Fibroblast of skin of back (primary cell): Measurements from ENCODE around the gene MCTP1.
"Not testable (repeated sequence)": the region's sequence is repeated elsewhere in the genome, so short reads cannot be mapped to it uniquely, and the experiment has no call there.

Source experiments
- DNase-seq: peaks from one replicate; pipeline ENCODE4 v3.0.0-alpha.2; 2013

Gene MCTP1

DNA sequence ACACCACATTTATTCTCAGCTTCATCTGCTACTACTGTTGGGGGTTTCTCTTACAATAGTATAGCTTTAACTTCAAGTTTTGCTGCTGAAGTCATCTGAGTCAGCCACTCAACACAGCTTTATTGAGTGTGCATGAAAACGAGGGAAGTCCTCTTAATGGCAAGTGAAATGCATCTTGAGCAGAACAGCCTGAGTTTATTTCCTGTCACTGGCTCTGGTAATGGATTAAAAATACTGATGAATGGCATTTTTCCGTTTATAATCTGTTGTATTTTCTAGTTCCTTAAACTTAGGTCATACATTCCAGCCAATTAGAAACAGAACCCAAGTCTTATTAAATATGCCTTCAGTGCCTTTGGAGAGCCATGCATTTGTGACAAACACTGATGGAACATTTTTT is 427.8 kb downstream of the MCTP1 start:
- no peak for DNase-seq

DNA sequence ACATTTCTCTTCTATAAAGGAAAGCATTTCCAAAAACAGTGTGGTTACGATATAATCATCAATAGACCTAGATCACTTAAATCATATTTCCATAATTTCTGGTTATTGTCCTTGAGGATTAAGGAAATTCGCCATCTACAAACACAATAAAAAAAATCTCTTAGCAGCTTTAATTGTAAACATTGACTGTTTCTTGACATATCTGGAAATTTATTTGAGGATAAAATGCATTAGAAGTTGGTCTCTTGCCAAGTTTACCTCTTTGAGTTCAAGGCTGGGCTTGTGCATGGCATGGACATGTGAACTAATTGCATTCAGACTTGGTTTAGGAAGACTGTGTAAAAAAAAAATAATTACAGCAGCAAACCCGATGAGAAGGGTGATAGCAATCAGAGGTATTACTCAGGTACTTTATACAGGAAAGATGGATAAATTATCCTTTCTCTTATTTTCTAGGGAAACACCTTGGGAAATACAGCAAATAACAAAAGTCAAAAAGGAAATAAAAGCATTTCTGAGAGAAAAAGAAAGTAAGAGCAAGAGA is 428.6 kb downstream of the MCTP1 start:
- no peak for DNase-seq

DNA sequence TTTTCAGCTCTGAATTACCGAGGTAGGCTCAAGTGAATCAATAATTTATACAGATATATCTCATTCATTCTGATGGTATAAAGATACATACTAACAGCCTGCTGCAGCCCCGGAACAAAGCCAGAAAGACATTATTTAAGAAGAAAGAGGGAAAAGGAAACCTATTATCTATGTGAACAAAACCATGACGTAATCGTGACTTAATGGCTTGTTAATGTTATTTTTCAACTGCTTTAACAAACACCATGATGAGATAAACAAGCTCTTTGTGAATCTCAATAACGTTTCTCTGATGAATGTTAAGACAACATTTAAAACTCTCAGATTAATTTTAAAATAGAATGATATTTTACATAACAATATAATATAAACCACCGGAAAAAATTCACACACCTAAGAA is 429.4 kb downstream of the MCTP1 start:
- DNase-seq: no peak

DNA sequence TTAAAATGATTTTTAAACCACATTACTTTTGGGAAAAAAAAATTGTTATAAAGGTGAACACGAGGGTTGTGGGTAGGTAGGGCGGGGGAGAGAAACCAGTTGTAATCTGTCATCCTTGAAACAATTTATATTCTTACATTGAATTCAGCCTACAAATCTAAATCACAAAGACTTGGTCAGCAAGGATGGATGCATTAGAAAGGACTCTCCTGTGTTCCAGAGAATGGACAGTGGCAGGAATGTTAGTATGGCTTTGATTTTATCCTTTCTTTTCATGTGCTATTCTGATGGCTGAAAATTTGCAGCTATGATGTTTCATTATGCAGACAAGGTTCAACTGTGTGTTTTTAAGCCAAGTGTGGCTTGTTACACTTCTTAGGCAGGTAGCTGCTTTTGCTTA is 431.8 kb downstream of the MCTP1 start:
- no peak for DNase-seq

DNA sequence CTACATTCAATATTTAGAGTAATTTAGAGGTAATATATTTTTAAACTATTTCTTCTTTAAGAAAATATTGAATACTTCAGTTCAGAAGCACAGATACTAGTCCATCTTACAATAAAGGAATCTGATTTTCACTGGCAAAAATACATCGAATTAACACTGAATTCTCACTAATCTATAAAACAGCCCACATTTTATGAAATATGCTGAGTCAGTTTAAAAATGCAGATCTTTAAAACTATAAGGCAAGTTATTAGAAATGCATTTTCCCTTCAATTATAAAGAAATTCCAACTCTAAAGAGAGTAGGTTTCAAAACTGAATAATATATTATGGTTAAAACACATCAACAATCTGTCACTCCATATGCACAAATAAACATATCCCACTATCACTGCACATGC is 433.9 kb downstream of the MCTP1 start:
- no peak for DNase-seq

DNA sequence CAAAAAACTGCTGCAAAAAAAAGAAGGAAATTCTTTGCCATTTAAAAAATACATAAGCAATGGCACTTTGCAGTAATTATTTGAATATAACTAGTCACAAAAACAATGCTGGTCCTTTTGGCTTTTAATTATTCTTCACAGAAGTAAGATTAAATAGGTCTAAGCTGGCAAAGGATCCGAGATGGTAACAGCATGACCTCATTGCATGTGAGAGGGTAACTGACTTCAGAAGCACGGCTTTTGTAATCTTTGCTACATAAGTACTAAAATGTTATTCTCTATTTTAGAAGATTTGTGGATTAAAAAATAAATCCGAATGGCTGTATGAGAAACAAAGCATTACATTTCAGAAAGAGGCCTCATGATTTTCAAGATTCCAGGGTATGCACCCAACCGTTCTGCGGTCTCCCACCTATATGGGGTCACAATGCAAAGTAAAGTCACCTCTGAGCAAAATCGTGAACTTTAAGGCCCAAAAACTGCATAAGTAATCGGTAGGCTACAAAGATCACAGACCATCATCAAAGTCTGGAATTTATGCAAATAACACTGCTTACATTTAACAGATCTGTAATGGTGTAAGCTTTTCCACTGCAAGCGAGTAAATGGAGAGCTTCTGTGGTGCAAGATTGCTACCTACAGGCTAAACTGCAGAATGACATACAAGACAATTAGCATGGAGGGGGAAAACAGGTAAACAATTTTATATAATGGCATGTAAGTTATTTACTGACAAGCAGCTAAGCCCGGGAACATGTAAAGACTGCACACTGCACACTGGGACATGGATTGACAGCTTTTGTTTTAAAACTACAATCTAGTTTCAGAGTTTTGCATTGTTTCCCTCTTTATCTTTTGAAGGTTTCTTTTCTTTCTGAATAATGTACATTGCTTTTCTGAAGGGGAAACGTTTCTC is 434.8 kb downstream of the MCTP1 start:
- DNase-seq: peak; percentile 47

DNA sequence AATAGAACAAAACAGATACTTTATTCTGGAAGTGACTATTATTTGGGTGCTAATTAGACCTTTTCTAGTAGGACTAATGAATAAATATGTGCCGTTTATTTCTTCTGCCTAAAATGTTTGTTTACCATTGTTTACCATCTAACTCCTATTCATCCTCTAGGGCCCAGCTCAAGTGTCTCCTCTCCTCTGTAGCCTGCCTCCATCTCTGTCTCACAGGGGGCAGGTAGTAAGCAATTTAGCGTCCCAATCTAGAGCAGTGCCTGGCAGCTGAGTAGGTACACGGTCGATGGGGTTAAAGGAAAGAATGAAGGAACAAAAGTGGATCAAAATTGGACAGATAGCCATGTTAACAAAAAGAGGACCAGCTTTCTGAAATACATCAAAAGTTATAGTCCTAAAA is 435.6 kb downstream of the MCTP1 start:
- no peak for DNase-seq

DNA sequence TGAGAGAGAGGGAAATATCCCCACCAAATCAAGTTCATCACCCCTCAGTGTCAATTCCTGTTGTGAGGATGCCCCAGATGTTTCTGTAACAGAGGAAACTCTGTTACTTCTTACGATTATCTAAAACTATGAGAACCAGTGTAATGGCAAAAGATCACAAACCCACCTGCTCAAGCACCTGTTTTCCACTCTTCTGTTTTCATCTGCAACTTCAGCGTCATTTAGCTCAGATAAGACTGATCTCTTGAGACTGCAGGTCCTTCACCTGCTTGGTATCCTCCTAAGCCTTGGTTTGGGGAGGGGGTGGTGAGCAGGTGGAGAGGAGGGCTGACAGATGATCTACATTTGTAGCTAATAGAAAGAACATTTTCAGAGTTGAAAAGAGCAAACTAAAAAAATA is 437.2 kb downstream of the MCTP1 start:
- DNase-seq: no peak

DNA sequence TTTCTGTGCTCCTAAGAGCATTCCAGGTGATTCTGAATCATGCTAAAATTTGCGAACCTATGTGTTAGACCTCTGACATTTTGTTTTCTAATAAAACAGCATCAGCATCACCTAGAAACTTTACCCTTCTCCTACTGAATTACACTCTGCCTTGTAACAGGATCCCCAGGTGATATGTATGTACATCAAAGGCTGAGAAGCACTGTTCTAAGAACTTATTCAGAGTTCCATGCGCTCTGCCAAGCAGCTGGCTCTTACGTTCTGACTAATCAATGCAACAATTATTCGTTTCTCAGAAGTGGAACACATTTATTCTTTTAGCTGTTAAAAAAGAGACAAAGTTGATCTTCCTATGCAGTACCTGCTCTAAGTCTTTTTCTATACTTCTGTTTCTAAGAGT is 437.9 kb downstream of the MCTP1 start:
- DNase-seq: no peak

DNA sequence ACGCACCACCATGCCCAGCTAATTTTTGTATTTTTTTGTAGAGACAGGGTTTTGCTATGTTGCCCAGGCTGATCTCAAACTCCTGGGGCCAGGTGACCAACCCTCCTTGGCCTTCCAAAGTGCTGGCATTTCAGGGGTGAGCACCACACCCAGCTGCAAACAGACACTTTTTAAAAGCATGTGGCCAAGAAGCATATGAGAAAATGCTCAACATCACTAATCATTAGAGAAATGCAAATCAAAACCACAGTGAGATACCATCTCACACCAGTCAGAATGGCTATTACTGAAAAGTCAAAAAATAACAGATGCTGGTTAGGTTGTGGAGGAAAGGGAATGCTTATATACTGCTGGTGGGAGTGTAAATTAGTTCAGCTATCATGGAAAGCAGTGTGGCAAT is 439.2 kb downstream of the MCTP1 start:
- not testable (repeated sequence) for DNase-seq

DNA sequence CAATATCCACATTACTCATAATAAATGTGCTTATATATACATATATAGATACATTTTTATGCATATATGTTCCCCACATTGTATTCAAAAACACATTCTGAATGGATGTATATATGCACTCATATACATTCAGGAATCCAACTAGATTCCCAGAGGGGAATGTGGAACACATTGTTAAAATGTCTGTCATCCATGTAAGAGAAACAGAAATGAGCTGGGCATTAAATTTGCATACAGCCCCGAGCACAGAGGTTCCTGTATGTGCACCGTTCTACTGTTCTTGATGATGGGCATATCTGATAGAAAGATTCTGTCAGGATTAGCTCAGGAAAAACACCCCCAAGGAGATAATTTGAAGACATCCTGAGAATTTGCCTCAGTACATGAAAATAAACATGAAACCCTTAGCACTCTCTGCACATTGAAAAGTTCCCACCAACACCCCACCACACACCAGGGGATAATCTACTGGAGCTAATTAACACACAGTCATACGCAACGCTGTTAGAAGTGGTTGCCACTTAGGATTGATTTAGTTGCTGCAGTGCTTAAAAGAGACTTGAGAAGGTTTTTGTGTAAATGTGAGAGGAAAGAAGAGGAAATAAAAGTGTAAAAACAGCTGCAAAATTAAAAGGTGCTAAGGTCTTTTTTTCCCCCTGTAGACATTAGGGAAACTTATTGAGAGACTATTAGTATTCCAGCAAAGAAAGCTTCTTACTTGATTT is 443.1 kb downstream of the MCTP1 start:
- DNase-seq: no peak

DNA sequence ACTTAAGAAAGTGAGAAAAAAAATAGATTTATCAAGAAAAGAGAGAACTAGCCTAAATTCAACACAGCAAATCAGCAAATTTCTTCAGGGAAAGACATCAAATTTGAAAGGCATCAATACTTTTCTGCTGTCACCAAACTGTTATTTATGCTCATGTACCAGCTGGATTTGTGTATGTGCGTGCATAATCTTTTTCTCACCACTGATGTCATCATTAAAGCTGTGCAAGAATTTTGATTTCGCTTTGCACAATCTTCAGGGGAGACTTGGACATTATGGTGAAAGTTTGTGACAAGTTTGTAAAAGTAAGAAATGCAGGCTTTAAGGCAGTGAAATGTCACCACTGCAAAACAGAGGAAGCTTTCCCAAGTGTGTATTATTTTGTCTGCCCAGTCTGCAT is 451.0 kb downstream of the MCTP1 start:
- DNase-seq: no peak

DNA sequence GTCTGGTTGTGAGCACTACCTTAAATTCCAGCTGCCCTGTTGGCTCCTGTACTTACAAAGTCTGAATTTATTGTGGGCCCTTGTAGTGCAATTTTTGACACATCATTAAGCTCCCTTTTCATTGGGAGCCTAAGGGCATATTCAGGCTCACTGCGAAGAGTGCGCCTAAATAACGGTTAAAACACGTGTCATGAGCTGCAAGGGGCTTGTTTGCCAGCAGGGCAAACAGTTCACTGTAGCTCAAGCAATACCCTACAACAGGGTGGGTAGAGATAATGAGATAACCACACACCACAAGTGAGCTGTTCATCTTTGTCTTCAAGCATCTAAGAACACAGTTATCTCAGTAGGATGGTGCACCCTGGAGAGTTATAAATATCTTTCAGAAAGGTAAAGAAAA is 452.2 kb downstream of the MCTP1 start:
- DNase-seq: no peak

DNA sequence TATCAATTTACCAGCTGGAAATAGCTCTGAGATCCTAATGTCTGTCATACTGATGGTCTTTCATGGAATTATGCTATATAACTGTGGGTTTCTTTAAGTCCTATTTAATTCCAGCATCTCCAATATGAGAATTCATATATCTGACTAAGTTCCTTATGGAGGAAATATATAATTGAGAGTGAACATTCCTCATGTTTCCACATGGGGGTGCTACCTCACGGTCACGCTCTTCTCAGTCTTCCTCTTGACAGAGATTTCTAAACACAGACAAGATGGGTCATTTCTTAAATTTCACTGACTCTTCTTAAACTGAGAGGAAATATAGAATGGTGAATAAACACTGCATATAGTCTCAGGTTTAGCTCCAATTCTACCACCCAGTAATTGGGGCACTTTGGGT is 454.4 kb downstream of the MCTP1 start:
- DNase-seq: peak; percentile 3

DNA sequence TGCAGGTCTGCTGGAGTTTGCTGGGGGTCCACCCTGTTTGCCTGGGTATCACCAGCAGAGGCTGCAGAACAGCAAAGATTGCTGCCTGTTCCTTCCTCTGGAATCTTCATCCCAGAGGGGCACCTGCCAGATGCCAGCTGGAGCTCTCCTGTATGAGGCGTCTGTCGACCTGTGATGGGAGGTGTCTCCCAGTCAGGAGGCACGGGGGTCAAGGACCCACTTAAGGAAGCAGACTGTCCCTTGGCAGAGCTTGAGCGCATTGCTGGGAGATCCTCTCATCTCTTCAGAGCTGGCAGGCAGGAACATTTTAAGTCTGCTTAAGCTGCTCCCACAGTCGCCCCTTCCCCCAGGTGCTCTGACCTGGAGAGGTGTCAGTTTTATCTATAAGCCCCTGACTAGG is 456.7 kb downstream of the MCTP1 start:
- DNase-seq: not testable (repeated sequence)

DNA sequence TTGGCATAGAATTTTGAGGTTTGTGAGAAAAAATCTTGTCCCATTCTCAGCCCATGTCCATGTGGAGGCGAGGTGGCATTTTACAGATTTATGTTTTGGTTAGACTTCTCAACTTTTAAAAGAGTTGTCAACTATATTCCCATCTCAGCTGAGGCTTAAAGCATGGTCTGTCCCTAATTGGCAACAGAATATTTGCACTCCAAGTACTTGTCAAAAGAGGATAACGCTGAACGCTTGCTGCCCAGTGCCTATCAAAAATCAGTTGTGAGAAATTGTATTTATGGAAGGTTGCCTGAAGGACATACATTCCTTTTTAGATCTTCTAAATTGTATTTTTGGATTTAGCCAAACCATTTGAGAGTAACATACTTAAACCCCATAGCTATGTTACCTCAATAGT is 464.4 kb downstream of the MCTP1 start:
- no peak for DNase-seq

DNA sequence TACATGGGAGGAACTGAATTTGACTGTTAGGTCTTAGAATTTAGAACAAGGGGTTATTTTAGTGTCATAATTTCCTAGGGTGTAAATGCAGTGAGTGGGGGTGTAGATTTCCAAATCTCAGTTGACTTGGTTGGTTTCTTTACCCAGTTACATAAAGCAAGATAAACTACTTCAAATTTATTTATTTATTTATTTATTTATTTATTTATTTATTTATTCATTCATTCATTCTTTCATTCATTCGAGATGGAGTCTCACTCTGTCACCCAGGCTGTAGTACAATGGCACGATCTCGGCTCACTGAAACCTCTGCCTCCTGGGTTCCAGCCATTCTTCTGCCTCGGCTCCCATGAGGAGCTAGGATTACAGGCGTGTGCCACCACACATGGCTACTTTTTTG is 466.0 kb downstream of the MCTP1 start:
- no peak for DNase-seq

DNA sequence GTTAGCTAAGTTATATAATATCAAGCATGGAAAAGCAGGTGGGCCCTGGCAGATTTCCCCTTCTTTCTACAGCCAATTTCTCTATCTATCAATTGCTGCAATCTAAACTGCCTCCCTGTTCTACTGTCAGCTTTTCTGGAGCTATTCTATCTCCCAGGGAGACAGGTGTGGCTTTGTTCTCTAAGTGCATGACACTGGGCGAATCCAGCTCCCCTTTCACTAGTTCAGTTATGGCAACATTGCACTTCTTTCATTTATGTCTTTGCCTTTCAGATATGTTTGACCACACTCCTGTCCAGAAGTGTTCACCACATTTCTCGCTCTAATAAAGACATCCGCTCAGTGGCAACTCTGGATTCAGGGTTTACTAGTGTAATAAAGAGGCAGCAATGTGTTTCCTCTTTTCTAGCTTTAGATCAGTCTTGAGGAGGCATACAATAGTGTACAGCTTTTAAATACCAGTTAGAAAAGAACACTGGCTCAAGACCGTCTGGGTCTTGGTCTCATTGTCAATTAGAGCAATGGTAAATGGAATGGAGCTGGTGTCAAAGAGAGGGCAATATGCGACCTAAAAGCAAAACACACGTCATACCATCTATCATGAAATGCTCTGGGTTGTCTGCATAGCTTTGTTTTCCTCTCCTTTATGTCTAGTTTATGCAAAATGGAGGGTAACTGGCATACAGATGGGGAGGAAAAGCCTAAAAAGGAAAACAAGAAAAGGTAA is 469.4 kb downstream of the MCTP1 start:
- DNase-seq: no peak

DNA sequence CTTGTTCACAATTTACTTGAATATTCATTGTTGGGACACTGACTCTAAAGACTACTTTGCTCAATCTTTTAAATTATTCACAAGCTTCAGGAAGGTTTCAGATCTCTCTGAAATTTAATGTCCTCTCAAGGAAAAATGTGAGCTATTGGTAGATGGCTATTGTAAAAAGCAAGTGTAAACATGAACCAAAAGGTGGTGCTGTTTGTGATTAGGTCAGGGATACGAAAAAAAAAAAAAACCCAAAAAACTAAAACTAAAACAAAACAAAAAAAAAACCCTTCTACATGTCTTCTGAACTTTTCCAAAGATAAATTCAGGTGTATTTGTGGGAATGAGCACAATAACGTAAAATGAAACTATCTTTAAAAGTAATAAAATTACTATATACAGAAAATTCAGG is 472.7 kb downstream of the MCTP1 start:
- no peak for DNase-seq

DNA sequence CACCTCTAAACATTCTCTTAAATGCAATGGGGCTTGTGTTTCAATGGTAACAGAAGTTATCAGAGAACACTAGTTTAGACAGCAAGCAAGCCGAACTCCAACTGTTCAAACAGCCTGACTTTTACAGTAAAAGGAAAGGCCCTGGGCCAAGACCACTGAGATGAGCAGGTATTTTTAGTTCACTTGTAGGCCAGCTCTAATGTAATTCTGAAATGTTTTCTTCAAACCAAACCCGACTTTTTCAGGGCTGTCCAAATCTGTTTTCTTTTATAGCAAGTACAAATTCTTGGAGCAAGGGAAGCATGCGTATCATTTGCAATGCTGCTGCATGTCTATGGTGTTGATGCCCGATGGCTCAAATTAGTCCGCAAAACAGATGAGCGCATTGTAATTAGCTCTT is 473.6 kb downstream of the MCTP1 start:
- DNase-seq: no peak

DNA sequence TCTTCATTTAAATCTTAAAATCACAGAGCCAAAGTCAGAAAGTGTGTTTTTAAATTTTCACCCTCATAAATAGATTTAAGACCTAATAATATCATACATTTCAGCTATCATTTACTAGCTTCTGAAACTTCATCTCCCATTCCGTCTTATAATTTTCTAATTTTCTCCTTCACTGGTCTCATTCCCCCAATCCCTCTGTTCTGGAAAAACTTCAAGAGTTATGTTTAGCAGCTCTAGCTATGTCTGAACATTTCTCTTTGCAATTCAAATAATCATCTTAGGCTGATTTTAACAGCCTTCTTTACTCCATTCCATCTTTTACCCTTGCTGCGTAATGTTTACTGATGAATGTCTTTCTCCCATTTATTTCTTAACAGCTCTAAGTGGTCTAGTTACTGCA is 474.0 kb downstream of the MCTP1 start:
- DNase-seq: no peak

DNA sequence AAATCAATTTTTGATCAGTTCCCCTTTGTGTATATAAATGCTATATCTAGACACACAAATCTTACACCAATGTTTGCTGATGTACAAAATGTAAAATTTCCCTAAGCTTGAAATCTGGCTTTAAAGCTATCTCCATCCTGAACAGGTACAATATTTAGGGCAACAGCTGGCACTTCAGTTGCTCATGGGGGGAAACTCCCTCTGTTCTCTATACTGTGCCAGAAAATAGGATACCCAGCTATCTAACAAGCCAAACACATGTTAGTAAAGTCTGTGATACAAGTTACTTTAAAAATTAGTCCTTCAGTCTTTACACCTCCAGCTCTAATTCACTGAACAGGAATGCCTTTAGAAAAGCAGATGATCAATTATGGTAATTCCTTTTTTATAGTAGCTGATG is 474.6 kb downstream of the MCTP1 start:
- DNase-seq: no peak

DNA sequence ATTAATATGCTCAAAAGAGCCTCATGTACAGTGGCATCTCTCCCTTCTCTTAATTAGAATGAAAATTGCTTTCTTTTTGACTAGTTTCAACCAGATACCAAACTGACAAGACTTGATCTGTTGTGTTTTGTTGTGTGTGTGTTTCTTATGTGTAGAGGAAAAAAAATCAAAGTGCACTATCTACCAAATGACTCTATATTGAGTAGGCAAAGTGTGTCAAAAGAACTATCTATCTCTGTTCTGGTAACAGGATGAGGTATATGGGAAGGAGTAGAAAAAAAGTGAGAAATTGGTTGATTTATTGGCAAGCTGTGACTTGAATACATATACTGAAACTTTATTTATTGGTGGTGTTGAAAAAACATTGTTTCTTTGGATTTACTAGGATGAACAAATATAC is 476.4 kb downstream of the MCTP1 start:
- no peak for DNase-seq
